A673 (cell line): ENCODE data around the gene CACHD1. TPM values are rescaled to one million over a fixed set of nuclear protein-coding genes. Genes with fewer than 3 reads are reported as not detected.

Experiments
- BruUV-seq: library from RNA; stranded (reverse); fragments of 400-500 nt; replicated peaks from 2 replicates; lab custom pipeline; 2021; lab: Mats Ljungman, UMichigan
- CTCF ChIA-PET: fragments of 300-600 bp; sonication (Branson Sonifier 250); formaldehyde crosslinking; loops from one replicate; lab custom pipeline; 2022; ENCODE audit warnings: antibody characterized with exemption; lab: Charles Lee
- POLR2A ChIA-PET: fragments of 300-600 bp; sonication (Branson Sonifier 250); formaldehyde crosslinking; loops from one replicate; lab custom pipeline; 2022; ENCODE audit warnings: antibody characterized with exemption; ENCODE audit not compliant: low non-redundant PET; lab: Charles Lee
- DNase-seq: peaks from one replicate; pipeline ENCODE4 v3.0.0-alpha.2; 2015; ENCODE audit warnings: low spot score
- H3K27ac ChIP-seq: fragments of 200-600 bp; sonication (generic); 2 replicates; pipeline ENCODE4 v1.5.1; 2016; ENCODE audit warnings: mixed run types, low read depth, mild to moderate bottlenecking, mixed read lengths, antibody characterized with exemption, low read length; ENCODE audit not compliant: poor library complexity, severe bottlenecking
- H3K27me3 ChIP-seq: fragments of 200-600 bp; sonication (generic); replicated peaks from 2 replicates; pipeline ENCODE4 v1.6.1; 2017; ENCODE audit warnings: mixed run types, low read depth, mild to moderate bottlenecking, mixed read lengths, antibody characterized with exemption, low read length; ENCODE audit not compliant: insufficient read depth, poor library complexity
- H3K36me3 ChIP-seq: fragments of 200-600 bp; sonication (generic); 2 replicates; pipeline ENCODE4 v1.6.1; 2016; ENCODE audit warnings: mixed run types, mild to moderate bottlenecking, mixed read lengths, antibody characterized with exemption, low read length; ENCODE audit not compliant: insufficient read depth, poor library complexity, severe bottlenecking
- H3K4me1 ChIP-seq: fragments of 200-600 bp; sonication (generic); 2 replicates; pipeline ENCODE4 v1.6.1; 2017; ENCODE audit warnings: mixed run types, mild to moderate bottlenecking, mixed read lengths, antibody characterized with exemption, low read length; ENCODE audit not compliant: insufficient read depth, poor library complexity, severe bottlenecking
- H3K4me3 ChIP-seq: fragments of 200-600 bp; sonication (generic); 2 replicates; pipeline ENCODE4 v1.5.1; 2016; ENCODE audit warnings: low read depth, mixed run types, mild to moderate bottlenecking, mixed read lengths, low read length; ENCODE audit not compliant: poor library complexity, severe bottlenecking
- H3K9me3 ChIP-seq: fragments of 200-600 bp; sonication (generic); 2 replicates; pipeline ENCODE4 v1.6.1; 2016; ENCODE audit warnings: mixed run types, low read depth, mild to moderate bottlenecking, mixed read lengths, antibody characterized with exemption, low read length; ENCODE audit not compliant: poor library complexity, severe bottlenecking
- CTCF ChIP-seq: fragments of 300-800, 200-600 bp; sonication (generic); conservative IDR thresholded peaks from 2 replicates; pipeline ENCODE4 v1.5.1; 2017; ENCODE audit warnings: low read depth, mild to moderate bottlenecking, antibody characterized with exemption, low read length, moderate library complexity, mixed read lengths
- EZH2 ChIP-seq: fragments of 200-600 bp; sonication (generic); IDR thresholded peaks from 2 replicates; pipeline ENCODE4 v1.6.1; 2017; ENCODE audit warnings: borderline replicate concordance, low read depth, mild to moderate bottlenecking, mixed read lengths, antibody characterized with exemption, low read length; ENCODE audit not compliant: poor library complexity, severe bottlenecking
- intact Hi-C: fragments of 100-400 bp; cut with micrococcal nuclease; formaldehyde crosslinking; loops from one replicate; pipeline ENCODE4 v1.10.0; 2022; ENCODE audit not compliant: unreplicated experiment
- total RNA-seq: library from RNA; stranded (reverse); gene quantifications from 2 replicates; pipeline ENCODE4 v1.2.3, GENCODE V29; 2021

The CACHD1 gene
- total RNA-seq, 1 experiment from 2014 or later, result 39.2 TPM

GRCh38 chr1:64677532-64677931, 207.6 kb downstream of the CACHD1 start:
- Histone ChIP-seq H3K36me3 (peaks cover 84% of the 10 kb centered on the region), H3K27me3 (no peaks in the 10 kb centered on the region), H3K9me3 (no peaks in the 10 kb centered on the region), H3K4me1 (peaks cover 25% of the 10 kb centered on the region), H3K4me3 (no peak overlapping the region), H3K27ac (no peak overlapping the region)
- POLR2A ChIA-PET, result no interaction called here
- CTCF ChIA-PET, result no interaction called here
- DNase-seq, result no peak
- TF ChIP-seq EZH2 (no peak), CTCF (no peak)
- no TSS peak for BruUV-seq
- intact Hi-C loops, result no loop called here

- ChIA-PET POLR2A (no interaction called here), CTCF (no interaction called here)
- no TSS peak for BruUV-seq
- no peak overlapping the region for H3K27ac ChIP-seq
- no peaks in the 10 kb centered on the region for H3K27me3 ChIP-seq
- H3K4me3 ChIP-seq, result no peak overlapping the region
- H3K9me3 ChIP-seq, result no peaks in the 10 kb centered on the region
- H3K4me1 ChIP-seq, result peaks cover 31% of the 10 kb centered on the region
- TF ChIP-seq CTCF, result no peak
- TF ChIP-seq EZH2, result no peak
- DNase-seq, result no peak
- intact Hi-C loops, result no loop called here
- peaks cover 82% of the 10 kb centered on the region for H3K36me3 ChIP-seq
These were observed 208.4 kb downstream of the CACHD1 start for GRCh38 chr1:64678366-64678765.

- Histone ChIP-seq H3K36me3 (peaks cover 82% of the 10 kb centered on the region), H3K27ac (no peak overlapping the region), H3K4me3 (no peak overlapping the region), H3K4me1 (peaks cover 25% of the 10 kb centered on the region), H3K9me3 (no peaks in the 10 kb centered on the region), H3K27me3 (no peaks in the 10 kb centered on the region)
- CTCF ChIA-PET, result no interaction called here
- TF ChIP-seq EZH2 (no peak), CTCF (no peak)
- intact Hi-C loops, result no loop called here
- POLR2A ChIA-PET, result no interaction called here
- no TSS peak for BruUV-seq
- DNase-seq, result no peak
These were observed 209.2 kb downstream of the CACHD1 start for GRCh38 chr1:64679177-64679576.
